Measurements from ENCODE around the gene DYSF. TPM values are rescaled to one million over a fixed set of nuclear protein-coding genes. Genes with fewer than 3 reads are reported as not detected.

DYSF gene
- total RNA-seq, 2 experiments from 2014 or later: not detected

DNA sequence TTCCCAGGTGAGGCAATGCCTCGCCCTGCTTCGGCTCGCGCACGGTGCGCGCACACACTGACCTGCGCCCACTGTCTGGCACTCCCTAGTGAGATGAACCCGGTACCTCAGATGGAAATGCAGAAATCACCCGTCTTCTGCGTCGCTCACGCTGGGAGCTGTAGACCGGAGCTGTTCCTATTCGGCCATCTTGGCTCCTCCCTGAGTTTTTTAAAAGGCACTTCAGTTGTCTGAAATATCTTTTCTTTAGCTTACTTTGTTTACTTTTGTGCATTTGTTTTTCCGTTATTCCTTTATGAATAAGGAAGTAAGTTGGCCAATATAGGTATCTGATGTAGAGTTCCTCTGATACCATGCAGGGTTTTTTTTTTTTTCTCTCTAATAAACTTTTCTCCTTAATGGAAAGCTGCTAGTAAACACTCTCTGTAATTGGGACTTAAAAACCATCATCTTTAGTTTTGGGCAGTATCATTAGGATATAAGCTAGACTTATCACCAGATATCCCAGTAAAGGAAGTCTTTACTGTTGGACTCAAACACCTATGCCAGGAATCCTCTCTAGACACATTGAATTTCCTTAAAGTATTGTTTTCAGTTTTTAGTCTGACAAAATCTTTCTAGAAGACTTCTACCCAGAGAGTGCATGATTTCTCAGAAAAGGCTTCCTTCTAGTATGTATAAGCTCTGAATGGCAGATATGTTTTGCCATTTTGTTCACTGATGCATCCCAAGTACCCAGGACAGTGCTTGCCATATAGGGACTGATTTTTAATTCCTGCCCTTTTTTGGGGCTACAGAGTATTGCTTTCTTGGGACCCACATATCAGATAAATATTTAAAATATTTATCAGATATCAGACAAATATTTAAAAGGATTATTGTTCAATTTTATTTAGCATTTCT is 35.8 kb upstream of the DYSF start:
- BruUV-seq (replicated peaks): TSS peak; percentile 37
- intact Hi-C loops (cut with micrococcal nuclease; ENCODE audit: unreplicated experiment): no loop called here
- Histone ChIP-seq H3K27ac (ENCODE audit: low read depth, low read length, poor library complexity, severe bottlenecking) (peak overlapping the region; percentile 72), H3K79me2 (ENCODE audit: insufficient read depth, low read depth, low read length) (no peaks in the 10 kb centered on the region), H3K4me1 (ENCODE audit: insufficient read depth, low read length, poor library complexity, severe bottlenecking) (no peaks in the 10 kb centered on the region), H2AFZ (ENCODE audit: low read length) (peak overlapping the region; percentile 86; the same call in 1 of the 2 replicates), H3K9me3 (ENCODE audit: low read length) (no peaks in the 10 kb centered on the region), H3K9me2 (ENCODE audit: insufficient read depth, low read length) (no peaks in the 10 kb centered on the region), H4K20me1 (ENCODE audit: insufficient read depth, low read length) (no peaks in the 10 kb centered on the region), H3K4me2 (ENCODE audit: low read length) (peak overlapping the region; percentile 83), H3K36me3 (ENCODE audit: insufficient read depth, low read length) (peaks cover 36% of the 10 kb centered on the region), H3K4me3 (ENCODE audit: low read depth, low read length, poor library complexity, severe bottlenecking) (peak overlapping the region; percentile 68)
- DNase-seq (ENCODE audit: low spot score): peak; percentile 13
- ChIA-PET POLR2A (interaction anchor here (0.9 to 1.4 kb wide), 4 partner anchors 11 to 182 kb away, joined by 3 to 6 read pairs (median 4); no protein-coding TSS in a partner anchor), CTCF (ENCODE audit: unreplicated experiment) (no interaction called here)
- TF ChIP-seq EZH2phosphoT487 (IDR thresholded peaks at IDR 0.05; ENCODE audit: borderline replicate concordance, low read depth, low read length): no peak
- no peak for TF ChIP-seq CTCF (conservative IDR thresholded peaks at IDR 0.05; ENCODE audit: low read length)

DNA sequence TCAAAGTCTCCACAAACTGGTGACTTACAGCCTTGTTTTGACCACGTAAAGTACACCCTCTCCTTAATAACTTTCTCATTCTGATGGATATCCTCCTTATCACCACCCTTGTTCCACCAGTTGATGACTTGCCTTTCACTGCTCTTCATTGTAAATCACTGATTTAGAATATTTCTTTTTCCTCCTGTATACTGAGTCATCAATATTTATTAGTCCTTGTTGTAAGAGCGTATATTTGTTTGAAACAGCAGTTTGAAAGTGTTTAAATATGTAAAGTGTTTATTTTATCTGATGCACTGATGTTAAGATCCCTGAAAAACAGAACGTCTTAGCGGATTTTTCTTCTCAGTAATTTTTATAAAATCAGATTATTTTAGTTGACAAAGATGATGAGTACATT is 34.2 kb upstream of the DYSF start:
- H4K20me1 ChIP-seq (ENCODE audit: insufficient read depth, low read length): no peaks in the 10 kb centered on the region
- H3K27ac ChIP-seq (ENCODE audit: low read depth, low read length, poor library complexity, severe bottlenecking): no peak overlapping the region
- no peak overlapping the region for H3K4me2 ChIP-seq (ENCODE audit: low read length)
- intact Hi-C loops (cut with micrococcal nuclease; ENCODE audit: unreplicated experiment): no loop called here
- no peak for DNase-seq (ENCODE audit: low spot score)
- H3K36me3 ChIP-seq (ENCODE audit: insufficient read depth, low read length): peaks cover 52% of the 10 kb centered on the region
- H3K4me3 ChIP-seq (ENCODE audit: low read depth, low read length, poor library complexity, severe bottlenecking): no peak overlapping the region
- H3K4me1 ChIP-seq (ENCODE audit: insufficient read depth, low read length, poor library complexity, severe bottlenecking): no peaks in the 10 kb centered on the region
- no peaks in the 10 kb centered on the region for H3K9me2 ChIP-seq (ENCODE audit: insufficient read depth, low read length)
- no TSS peak for BruUV-seq (replicated peaks)
- TF ChIP-seq EZH2phosphoT487 (IDR thresholded peaks at IDR 0.05; ENCODE audit: borderline replicate concordance, low read depth, low read length) (no peak), CTCF (conservative IDR thresholded peaks at IDR 0.05; ENCODE audit: low read length) (no peak)
- ChIA-PET CTCF (ENCODE audit: unreplicated experiment) (no interaction called here), POLR2A (interaction anchor here (0.7 to 1.5 kb wide), 3 partner anchors 32 to 39 kb away, joined by 3 to 11 read pairs (median 3); no protein-coding TSS in a partner anchor)
- H2AFZ ChIP-seq (ENCODE audit: low read length): no peak overlapping the region
- H3K79me2 ChIP-seq (ENCODE audit: insufficient read depth, low read depth, low read length): no peaks in the 10 kb centered on the region
- H3K9me3 ChIP-seq (ENCODE audit: low read length): no peaks in the 10 kb centered on the region

DNA sequence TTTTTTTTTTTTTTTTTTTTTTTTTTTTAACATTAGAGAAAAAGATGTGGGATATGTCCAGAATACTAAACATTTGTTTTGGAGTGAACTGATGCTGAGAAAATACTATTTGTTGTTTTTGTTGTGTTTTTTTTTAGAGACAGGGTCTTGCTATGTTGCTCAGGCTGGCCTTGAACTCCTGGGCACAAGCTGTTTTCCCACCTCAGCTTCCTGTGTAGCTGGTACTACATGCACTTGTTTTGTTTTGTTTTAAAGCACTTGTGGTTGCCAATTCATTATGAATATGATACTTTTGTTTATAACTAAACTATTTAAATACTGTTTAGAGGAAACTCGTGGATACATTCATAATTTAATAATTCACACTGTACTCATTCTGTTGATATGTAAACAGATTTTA is 33.4 kb upstream of the DYSF start:
- TF ChIP-seq EZH2phosphoT487 (IDR thresholded peaks at IDR 0.05; ENCODE audit: borderline replicate concordance, low read depth, low read length): no peak
- Histone ChIP-seq H3K79me2 (ENCODE audit: insufficient read depth, low read depth, low read length) (no peaks in the 10 kb centered on the region), H3K4me2 (ENCODE audit: low read length) (no peak overlapping the region), H3K9me2 (ENCODE audit: insufficient read depth, low read length) (no peaks in the 10 kb centered on the region), H3K9me3 (ENCODE audit: low read length) (no peaks in the 10 kb centered on the region), H2AFZ (ENCODE audit: low read length) (no peak overlapping the region), H3K4me1 (ENCODE audit: insufficient read depth, low read length, poor library complexity, severe bottlenecking) (no peaks in the 10 kb centered on the region), H3K27ac (ENCODE audit: low read depth, low read length, poor library complexity, severe bottlenecking) (no peak overlapping the region), H3K4me3 (ENCODE audit: low read depth, low read length, poor library complexity, severe bottlenecking) (no peak overlapping the region), H3K36me3 (ENCODE audit: insufficient read depth, low read length) (peaks cover 60% of the 10 kb centered on the region), H4K20me1 (ENCODE audit: insufficient read depth, low read length) (no peaks in the 10 kb centered on the region)
- POLR2A ChIA-PET: interaction anchor here (0.7 to 1.5 kb wide), 2 partner anchors 33 to 38 kb away, joined by 3 to 11 read pairs; no protein-coding TSS in a partner anchor
- intact Hi-C loops (cut with micrococcal nuclease; ENCODE audit: unreplicated experiment): no loop called here
- DNase-seq (ENCODE audit: low spot score): no peak
- CTCF ChIA-PET (ENCODE audit: unreplicated experiment): no interaction called here
- BruUV-seq (replicated peaks): no TSS peak
